ENCODE results near the gene ZRANB1. TPM values are rescaled to one million over a fixed set of nuclear protein-coding genes. Genes with fewer than 3 reads are reported as not detected.

ZRANB1 gene
- polyA plus RNA-seq, 1 donor, result 31.8 TPM

DNA sequence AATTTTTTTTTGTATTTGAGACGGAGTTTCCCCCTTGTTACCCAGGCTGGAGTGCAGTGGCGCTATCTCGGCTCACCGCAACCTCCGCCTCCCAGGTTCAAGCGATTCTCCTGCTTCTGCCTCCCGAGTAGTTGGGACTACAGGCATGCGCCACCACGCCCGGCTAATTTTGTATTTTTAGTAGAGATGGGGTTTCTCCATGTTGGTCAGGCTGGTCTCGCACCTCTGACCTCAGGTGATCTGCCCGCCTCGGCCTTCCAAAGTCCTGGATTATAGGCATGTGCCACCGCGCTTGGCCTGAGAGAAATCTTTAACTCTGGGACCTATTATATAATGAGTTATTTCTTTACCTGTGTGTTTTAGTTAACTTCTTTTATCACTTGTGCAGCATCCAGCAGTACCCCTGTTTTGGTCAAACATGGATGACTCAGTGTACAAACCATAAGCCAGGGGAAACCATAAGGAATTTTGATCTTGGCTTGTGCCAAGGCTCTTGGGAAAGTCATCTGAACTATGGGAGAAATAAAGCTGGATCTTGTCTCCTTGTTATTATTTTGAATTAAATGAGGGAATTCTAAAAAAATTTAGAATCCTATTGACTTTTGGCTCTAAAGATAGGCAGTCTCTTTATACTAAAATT lies 23.6 kb upstream of the ZRANB1 start:
- DNase-seq, result no peak

- no peak for DNase-seq
These were observed 23.0 kb upstream of the ZRANB1 start for GRCh38 chr10:124918906-124919305.

GRCh38 chr10:124921261-124921660 lies 20.7 kb upstream of the ZRANB1 start:
- no peak for DNase-seq

GRCh38 chr10:124923684-124924083 lies 18.2 kb upstream of the ZRANB1 start:
- DNase-seq, result no peak

DNA sequence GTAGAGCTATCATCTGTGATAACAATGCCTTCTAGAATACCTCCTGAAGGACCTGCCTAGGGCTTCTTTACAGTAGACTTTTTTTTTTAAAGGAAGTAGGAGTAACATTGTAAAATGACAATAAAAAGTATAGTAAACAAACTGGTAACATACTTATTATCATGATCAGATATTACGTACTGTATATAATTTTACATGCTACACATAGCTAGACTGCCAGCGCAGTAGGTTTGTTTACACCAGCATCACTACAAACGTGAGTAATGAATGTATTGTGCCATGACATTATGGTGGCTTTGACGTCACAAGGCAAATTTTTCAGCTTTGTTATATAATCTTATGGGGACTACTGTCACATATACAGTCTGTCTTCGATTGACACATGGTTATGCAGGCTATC lies 15.4 kb upstream of the ZRANB1 start:
- no peak for DNase-seq

GRCh38 chr10:124928087-124928486 lies 13.8 kb upstream of the ZRANB1 start:
- no peak for DNase-seq

GRCh38 chr10:124928545-124928944 lies 13.4 kb upstream of the ZRANB1 start:
- DNase-seq, result no peak

GRCh38 chr10:124935946-124936345 lies 6.0 kb upstream of the ZRANB1 start:
- DNase-seq, result no peak

DNA sequence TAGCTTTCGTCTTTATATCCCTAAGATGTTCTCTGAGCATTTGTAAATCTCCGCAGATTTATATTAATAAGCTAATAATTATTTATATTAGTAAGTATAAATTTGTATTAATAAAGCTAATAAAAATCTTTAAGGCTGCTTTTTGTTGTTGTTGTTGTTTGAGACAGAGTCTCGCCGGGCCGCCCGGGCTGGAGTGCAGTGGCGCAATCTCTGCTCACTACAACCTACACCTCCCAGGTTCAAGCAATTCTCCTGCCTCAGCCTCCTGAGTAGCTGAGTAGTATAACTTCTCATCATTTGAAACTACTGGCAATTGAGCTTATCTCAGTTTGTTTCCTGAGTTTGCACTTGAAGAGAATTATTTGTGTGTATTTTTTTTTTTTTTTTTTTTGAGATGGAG lies 5.1 kb upstream of the ZRANB1 start:
- no peak for DNase-seq

DNA sequence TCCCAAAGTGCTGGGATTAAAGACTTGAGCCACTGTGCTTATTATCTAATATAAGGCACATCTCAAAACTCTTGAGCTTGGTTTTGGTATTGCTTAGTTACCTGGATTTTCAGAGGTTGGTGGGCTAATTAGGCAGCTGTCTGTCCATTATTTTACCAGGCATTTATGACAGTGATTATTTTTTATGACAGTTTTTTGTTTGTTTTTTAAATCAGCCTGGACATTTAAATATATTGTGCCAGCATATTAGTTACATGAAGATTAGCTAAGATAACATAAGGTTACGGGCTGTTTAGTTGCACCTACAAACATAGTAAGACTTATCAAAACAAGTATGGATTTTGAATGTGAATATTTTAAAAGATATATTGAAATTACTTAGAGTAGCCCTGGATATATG lies 2.6 kb upstream of the ZRANB1 start:
- DNase-seq, result no peak

GRCh38 chr10:124942317-124943169 lies 620 bp downstream of the ZRANB1 start:
- DNase-seq, result no peak

- DNase-seq, result no peak
These were observed 1.6 kb downstream of the ZRANB1 start for GRCh38 chr10:124943301-124944092.

- no peak for DNase-seq
These were observed 3.1 kb downstream of the ZRANB1 start for GRCh38 chr10:124944982-124945381.

DNA sequence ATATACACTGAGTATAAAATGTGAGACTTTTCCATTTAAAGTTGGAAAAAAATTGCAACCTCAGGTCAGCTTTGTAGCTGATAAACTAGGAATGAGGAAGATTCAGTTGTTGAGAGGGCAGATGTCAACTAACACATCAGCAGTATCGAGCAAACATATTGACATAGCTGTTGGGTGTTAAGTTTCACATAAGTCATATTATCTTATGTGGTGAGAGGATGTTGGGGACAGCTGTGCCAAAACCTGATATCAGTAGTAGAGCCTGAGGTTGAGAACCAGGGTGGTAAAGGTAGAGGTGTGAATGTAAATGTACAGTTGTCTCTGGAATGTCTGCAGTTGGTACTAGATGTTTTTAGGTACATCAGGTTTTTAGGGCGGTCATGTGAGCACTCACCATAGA lies 5.0 kb downstream of the ZRANB1 start:
- no peak for DNase-seq

- no peak for DNase-seq
These were observed 7.6 kb downstream of the ZRANB1 start for GRCh38 chr10:124949543-124949942.

DNA sequence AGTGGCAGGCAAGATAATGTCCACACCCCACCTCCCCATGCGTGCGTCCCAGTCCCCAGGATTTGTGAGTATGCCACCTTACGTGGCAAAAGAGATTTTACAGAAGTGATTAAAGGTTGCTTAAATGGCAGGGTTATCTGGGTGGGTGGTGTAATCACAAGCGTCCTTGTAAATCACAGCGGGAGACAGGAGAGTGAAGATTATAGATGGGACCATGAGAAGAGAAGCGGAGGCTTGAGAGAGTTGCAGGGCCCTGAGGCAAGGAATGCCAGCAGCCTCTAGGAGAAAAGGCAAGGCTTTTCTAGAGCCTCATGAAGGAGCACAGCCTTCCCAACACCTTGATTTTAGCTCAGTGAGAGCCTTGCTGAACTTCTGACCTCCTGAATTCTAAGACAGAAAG lies 10.2 kb downstream of the ZRANB1 start:
- DNase-seq, result no peak

DNA sequence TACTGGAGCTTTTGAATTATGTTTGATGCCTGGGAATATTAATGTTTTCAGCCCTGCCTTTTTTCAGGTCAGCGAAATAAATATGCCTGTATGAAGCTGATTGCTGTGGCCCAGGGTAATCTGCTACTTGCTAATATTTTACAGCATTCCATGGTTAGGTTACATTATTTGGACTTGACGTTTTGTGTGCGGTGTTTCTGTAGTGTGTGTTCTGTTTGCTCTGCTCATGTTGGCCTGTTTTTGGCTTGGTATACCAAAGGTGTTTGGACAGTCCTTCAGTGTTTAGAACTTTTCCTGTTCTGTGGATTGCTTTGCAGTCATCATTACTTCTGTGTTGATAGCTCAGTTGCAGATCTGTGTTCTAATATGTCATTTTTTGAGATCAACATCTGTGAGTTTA lies 11.5 kb downstream of the ZRANB1 start:
- DNase-seq, result no peak

GRCh38 chr10:124955243-124955642 lies 13.3 kb downstream of the ZRANB1 start:
- no peak for DNase-seq

- no peak for DNase-seq
These were observed 13.9 kb downstream of the ZRANB1 start for GRCh38 chr10:124955868-124956267.

- DNase-seq, result no peak
These were observed 14.8 kb downstream of the ZRANB1 start for GRCh38 chr10:124956764-124957163.

GRCh38 chr10:124957404-124957947 lies 15.6 kb downstream of the ZRANB1 start:
- no peak for DNase-seq

DNA sequence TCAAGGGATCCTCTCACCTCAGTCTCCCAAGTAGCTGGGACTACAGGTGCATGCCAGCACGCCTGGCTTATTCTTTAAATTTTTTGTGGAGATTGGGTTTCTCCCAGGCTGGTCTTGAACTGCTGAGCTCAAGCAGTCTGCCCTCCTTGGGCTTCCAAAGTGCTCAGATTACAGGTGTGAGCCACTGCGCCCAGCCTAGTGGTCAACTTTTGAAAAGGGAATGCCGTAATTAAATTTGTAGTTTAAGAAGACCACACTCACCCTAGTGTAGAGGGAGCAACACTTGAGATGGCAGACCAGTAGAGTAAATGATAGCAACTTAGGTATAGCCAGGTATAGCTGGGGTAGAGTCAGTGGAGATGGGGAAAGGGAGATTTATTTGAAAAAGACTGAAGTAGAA lies 17.6 kb downstream of the ZRANB1 start:
- DNase-seq, result no peak

GRCh38 chr10:124961248-124961570 lies 19.3 kb downstream of the ZRANB1 start:
- no peak for DNase-seq
